Measurements from ENCODE around the gene B3GAT1. TPM values are rescaled to one million over a fixed set of nuclear protein-coding genes. Genes with fewer than 3 reads are reported as not detected.

Gene B3GAT1
- total RNA-seq, 1 experiment from 2014 or later: 34.3 TPM

DNA sequence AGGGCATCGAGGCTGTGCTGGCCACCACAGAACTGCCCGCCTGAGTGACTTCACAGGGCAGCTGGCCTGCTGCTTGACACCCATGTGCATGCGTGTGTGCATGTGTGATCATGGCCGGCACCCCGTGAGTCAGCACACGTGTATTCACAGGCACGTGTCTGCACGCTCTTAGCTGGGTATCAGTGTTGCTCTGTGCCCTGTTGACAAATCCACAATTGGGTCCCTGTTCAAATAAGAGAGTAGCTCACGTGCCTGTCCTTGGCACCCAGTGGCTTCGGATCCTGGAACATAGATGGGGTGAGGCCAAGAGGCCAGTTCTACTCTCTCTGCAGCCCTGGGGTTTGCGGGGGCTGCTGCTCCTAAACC lies 14.0 kb downstream of the B3GAT1 start:
- no peaks in the 10 kb centered on the region for H3K27me3 Mint-ChIP-seq (ENCODE audit: low read depth)
- Histone ChIP-seq H3K56ac (ENCODE audit: insufficient read length, low read depth, low read length) (no peak overlapping the region), H2AFZ (ENCODE audit: low read length) (no peak overlapping the region), H3K79me1 (ENCODE audit: insufficient read depth, low read depth, low read length, poor library complexity, severe bottlenecking) (no peaks in the 10 kb centered on the region), H2BK120ac (ENCODE audit: low read depth, low read length, poor library complexity, severe bottlenecking) (no peak overlapping the region), H3K4me1 (ENCODE audit: insufficient read depth, low read length) (no peaks in the 10 kb centered on the region), H3K9ac (ENCODE audit: extremely low read depth, insufficient read length, low read length) (no peak overlapping the region), H3K9me3 (ENCODE audit: control insufficient read depth, low read depth, low read length) (no peaks in the 10 kb centered on the region), H3K23me2 (ENCODE audit: insufficient read length, low read depth, low read length, poor library complexity, severe bottlenecking) (no peaks in the 10 kb centered on the region), H2BK5ac (ENCODE audit: insufficient read length, low read length) (no peak overlapping the region), H3K23ac (ENCODE audit: insufficient read length, low read depth, low read length) (no peak overlapping the region), H4K8ac (replicated peaks; ENCODE audit: insufficient read length, low read depth, low read length) (no peak overlapping the region), H4K5ac (ENCODE audit: insufficient read length, low read depth, low read length) (no peak overlapping the region), H2BK12ac (ENCODE audit: insufficient read length, low read depth, low read length) (no peak overlapping the region), H2BK15ac (ENCODE audit: low read depth, low read length) (no peak overlapping the region), H3K4me2 (ENCODE audit: insufficient read depth, insufficient read length, low read length) (no peak overlapping the region), H2AK5ac (ENCODE audit: insufficient read length, low read length) (no peak overlapping the region), H3T11ph (ENCODE audit: low read length) (no peak overlapping the region), H2BK20ac (ENCODE audit: low read depth, low read length, poor library complexity, severe bottlenecking) (no peak overlapping the region), H3K18ac (ENCODE audit: insufficient read length, low read depth, low read length) (no peak overlapping the region), H4K20me1 (ENCODE audit: control insufficient read depth, insufficient read depth, insufficient read length) (no peaks in the 10 kb centered on the region), H3K4ac (ENCODE audit: low read depth, low read length) (no peak overlapping the region), H3K27ac (ENCODE audit: insufficient read length, low read depth, low read length) (no peak overlapping the region), H3K27me3 (ENCODE audit: insufficient read depth, low read length) (no peaks in the 10 kb centered on the region), H3K14ac (ENCODE audit: insufficient read depth, low read length) (no peak overlapping the region), H4K91ac (ENCODE audit: insufficient read length, low read depth, low read length) (no peak overlapping the region), H3K79me2 (ENCODE audit: insufficient read depth, low read length) (peaks cover 1% of the 10 kb centered on the region; the same call in 1 of the 2 replicates)
- no peak overlapping the region for H3K4me3 Mint-ChIP-seq
- no peak for DNase-seq
- H3K27ac Mint-ChIP-seq: no peak overlapping the region
- peaks cover 10% of the 10 kb centered on the region in 2 experiments; a peak in 3 of 4 replicates for H3K4me1 Mint-ChIP-seq
- no peaks in the 10 kb centered on the region; a peak in 1 of 5 replicates for H3K9me3 Mint-ChIP-seq
- TF ChIP-seq CTCF (conservative IDR thresholded peaks at IDR 0.05): no peak
- H3K36me3 Mint-ChIP-seq (ENCODE audit: insufficient read depth in 1 of 3, low read depth in 3 of 3): peaks cover 7 to 15% (median 10%) of the 10 kb centered on the region in 3 experiments; a peak in 4 of 7 replicates
- WGBS (ENCODE audit: extremely low coverage, insufficient read length, low lambda C conversion rate): no CpG with 5 or more reads among the region's 11 CpGs
